ENCODE measurements around the gene MAST4. TPM values are rescaled to one million over a fixed set of nuclear protein-coding genes. Genes with fewer than 3 reads are reported as not detected.

The MAST4 gene
- total RNA-seq, 1 donor from 2014 or later: 38.3 TPM

DNA sequence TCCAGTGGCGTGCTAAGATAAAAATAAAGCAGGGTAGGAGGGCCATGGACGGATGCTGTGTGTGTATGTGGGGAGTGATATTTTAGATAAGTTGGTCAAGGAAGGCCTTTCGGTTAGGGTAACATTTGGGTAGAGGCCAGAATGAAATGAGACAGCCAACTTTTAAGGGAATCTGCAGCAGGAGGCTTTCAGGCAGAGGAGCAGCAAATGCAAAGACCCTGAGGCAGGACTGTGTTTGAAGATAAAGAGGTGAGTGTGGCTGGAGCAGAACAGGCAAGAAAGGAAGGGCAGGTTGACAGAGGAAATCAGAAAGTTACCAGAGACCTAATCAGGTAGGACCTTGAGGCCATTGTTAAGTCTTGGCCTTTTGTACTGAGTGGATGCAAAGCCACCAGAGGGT, 106.2 kb downstream of the MAST4 start:
- no peak for DNase-seq

DNA sequence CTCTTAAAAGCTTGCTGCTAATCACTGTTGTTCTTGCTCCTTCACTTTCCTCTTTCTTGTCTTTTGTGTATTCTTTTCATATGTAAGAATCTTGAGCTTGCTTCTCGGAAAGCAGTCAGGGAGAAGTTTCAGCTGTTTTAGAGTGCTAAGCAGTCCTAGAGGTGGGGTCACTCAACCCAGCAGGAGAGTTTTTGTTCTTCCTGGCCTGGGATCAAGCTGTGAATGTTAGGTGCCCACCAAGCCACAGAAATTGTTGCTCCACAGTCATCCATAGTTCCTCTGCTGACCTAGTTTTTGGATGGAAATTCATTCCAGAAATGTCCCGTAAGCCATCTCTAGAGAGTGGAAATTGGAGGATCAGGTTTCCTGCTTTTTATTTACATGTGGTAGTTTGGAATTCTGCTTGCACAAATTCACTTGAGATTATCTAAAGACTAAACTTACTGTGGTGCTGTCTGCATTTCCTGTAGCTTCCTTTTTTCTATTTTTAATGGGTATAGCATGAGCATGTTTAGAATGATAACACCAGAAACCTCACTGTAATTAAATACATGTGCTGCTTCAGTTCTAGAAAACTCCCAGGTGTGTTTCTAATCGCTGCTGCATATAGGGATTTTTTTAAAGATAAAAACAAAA, 108.7 kb downstream of the MAST4 start:
- no peak for DNase-seq

DNA sequence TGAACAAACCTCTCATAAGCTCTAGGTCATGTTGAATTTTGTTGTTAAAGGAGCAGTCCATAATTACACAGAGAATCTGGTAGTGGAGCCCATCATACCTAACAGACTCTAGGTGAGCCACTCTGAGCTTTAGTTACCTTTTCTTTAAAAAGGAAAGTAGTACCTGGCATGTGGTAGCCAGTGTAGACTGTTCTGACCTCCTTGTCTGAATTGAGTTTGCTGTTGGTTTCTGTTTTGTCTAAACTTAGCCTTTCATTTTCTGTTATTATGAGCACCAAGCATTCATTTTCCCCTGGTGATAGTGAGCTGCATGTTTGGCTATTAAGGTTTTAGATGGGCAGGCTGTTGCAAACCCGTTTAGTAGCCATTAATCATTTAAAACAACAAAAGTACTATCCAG, 112.2 kb downstream of the MAST4 start:
- no peak for DNase-seq

DNA sequence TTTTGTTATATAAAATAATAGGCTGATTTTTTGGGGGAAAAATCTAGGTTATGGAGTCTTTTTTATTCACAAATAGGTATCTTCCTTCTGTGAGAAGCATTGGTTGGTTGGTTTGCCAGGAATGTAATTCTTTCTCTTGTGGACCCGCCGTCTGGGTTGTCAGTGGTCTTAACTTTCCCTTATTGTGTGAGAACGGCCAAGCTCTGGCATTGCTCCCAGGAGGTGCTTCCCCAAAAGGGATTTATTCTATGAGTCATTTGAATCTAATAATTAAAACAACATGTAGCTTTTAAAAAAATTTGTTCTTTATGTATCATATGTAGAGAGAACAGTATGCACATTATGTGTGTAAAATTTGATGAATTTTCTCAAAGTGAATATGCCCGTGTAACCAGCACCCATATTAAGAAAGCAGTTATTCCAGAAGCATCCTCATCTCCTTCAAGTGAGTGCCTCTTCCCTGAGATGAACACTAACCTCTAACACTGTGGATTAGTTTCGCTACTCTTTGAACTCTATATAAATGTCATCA, 114.4 kb downstream of the MAST4 start:
- DNase-seq: no peak

DNA sequence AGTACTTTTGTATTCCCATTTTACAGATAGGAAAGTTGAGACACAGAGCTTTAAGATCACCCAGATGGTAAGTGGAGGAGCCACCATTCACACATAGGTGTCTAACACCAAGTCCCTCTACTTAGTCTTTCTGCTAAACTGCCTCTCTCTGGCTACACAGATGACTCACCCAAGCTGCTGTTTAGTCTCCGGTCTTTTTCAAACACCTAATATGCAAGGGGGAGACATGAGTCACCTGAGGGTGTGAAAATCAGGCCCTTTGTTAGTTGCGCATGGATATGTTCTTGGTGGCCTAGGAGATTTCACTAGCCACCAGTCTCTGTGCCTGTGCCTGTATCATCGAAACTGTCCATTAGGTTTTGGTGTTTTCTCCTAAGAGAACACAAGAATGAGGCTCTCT, 117.8 kb downstream of the MAST4 start:
- peak; percentile 1 for DNase-seq

DNA sequence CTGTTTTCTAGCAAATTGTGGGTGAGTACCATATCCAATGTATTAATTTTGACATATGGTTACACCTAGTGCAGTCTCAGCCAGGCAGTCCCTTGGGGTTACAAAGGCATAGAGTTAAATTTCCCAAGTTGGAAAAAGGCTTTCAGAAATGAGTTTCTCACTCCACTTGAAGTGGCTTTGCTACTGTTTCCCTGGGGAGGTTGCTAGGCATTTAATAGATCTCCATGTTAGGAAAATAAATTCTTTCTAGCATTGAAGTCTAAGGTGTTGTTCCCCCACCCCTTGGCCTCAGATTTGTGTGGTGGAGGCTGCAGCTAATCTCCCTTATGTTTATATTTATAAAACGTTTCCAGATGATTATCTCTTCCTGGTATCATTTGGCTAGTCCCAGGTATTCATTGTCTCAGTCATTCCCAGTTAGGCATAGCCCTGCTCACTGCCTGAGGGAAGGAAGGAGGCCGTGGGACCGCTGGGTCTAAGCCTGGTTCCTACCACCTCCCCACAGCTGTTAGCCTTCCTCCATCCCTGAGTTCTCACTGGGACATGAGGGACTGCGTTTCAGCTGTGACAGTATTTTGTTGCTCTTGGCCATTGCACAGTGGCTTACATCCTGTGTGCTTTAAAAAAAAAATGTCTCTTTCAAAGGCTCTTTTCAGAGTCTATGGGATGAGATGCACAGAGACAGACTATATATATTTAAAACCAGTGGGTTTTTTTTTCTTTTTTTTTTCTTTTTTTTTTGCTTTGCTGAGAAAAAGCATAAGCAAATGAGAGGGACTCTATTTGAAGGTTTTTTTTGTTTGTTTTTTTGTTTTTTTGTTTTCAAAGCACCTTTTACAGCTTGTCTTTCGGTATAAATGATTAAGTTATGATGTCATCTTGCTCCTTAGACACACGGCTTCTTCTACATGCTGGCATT, 121.5 kb downstream of the MAST4 start:
- no peak for DNase-seq

DNA sequence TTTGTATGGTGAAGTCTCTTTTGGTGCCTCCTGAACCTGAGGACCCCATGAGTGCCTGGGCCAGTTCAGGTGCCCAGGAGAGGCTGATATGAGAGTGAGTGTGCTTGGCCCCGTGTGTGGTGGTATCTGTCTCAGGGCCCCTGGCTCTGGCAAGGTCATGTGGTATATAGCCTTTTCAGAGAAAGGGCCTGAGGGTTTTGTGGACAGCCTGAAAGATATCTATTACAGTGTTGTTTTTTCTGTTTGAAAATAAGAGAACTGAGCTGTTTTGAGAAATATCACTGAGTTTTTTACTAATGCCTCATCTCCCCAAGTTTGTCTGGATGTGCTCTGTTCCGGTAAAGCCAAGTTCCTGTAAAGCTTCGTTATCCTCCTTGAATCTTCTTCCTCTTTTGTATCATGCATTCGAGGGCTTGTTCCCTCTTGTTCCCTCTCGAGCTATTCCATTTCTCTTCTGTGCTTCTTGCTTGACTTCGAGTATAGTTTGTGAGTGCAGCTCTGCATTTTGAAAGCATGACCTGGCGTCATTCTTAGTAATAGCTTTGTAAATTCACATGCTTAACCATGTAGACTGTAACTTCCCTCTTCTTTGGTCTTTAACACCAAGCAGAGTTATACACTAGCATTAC, 122.3 kb downstream of the MAST4 start:
- DNase-seq: no peak

DNA sequence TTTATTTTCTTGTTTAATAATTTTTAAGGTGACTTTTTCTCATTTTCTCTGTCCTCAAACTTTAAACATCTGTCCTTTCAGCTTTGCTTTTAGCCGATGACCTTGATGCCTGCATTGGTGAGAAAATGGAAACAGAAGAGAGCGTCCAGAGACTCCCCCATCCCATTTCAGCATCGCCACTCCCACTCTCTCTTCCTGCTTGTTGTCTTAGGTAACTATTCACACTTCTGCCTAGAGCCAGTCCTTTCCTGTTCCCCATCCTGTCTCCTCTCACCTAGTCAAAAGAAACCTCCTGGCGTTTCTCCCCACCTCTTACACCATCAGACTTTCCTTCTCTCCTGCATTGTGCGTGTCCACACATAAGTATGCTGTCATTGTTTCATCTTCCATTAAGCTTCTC, 124.6 kb downstream of the MAST4 start:
- no peak for DNase-seq

DNA sequence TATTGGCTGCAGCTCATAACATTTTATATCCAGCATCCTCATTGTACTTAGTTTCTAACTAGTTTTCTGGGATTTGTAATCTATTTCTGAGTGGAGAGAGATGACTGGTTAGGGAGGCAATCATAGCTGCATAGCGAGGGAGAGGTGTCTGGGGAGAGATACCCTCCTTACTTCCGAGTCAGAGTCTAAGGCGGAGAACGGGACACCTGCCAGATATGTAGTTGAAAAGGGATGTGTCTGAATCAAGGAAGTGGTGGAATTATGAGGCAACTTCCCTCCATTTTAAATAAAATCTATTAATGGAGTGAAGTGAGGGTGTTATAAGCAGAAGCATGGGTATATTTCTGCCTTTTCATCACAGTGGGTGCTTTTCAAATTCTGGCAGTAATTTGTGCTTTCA, 126.5 kb downstream of the MAST4 start:
- DNase-seq: no peak

DNA sequence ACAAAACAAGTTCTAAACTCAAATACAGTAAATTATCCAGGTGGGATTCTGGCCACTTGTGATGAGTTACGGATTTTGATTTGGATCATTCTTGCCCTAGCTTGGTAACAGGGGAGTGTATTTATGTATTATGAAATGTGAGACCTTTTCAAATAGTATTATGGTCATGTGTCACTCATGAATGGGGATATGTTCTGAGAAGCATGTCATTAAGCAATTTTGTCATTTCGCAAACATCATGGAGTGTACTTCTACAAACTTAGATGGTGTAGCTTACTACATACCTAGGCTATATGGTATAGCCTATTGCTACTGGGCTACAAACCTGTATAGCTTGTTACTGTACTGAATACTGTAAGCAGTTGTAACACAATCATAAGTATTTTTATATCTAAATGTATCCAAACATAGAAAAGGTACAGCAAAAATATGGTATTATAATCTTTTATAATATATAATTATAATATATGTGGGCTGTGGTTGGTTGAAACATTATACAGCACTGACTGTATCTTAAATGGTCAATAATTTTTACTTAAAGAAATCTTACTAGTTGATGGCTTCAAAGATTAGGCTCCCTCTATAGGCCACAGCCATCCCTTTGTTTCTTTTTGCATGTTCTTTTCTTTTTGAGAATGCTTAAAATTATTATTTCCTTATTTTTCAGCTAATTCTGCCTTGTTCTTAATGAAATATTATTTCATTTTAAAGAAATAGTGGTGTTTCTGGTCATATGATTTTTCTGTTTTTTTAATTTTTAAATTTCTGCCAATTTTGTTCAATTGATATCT, 128.4 kb downstream of the MAST4 start:
- no peak for DNase-seq

DNA sequence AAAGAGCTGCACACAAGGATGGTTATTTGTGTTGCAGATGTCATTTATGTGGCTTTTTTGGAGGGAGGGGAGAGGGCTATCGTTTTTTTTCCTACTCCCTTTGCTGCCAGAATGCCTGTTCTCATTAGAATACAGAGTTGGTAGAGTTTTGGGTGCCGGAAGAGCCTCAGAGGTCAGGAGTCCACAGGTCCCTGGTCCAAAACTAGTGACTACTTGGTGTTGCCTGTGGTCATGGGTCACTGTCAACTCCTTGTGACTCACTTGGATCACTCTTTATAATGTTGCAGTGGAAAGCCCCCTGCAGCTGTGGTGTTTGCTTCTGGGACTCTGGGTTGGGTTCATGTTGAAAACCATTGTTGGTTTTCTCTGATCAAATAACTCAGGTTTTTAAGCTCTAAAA, 131.4 kb downstream of the MAST4 start:
- DNase-seq: no peak

DNA sequence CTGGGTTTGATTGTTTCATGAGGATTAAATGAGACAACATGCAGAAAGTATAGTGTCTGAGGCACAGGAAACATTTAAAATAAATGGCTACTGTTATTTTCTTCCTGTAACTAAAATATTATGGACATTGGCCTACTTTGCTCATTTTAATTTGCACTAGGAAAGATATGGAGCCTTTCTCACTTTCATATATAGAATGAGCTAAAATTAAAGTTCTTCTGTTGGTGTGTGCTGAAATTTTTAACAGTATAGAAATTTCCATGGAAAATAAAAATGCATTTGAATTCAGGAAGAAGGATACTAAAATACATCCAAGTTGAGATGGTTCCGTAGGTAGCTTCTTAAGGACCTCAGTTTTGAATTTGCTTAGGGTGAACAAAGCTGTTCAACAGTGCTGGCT, 131.9 kb downstream of the MAST4 start:
- no peak for DNase-seq

DNA sequence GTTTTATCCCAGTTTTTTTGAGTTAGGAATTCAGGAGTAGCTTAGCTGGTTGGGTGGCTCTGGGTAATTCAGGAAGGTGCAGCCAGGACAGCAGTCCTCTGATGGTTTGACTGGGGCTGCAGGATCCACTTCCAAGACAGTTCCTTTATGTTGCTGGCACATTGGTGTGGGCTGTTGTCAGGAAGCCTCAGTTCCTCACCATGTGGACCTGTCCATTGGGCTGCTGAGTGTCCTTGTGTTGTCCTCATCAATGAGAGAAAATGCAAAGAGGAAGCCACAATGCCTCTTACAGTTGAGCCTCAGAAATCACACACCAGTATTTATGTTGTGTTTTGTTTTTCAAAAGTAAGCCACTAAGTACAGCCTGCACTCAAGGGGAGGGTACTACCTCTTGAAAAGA, 140.9 kb downstream of the MAST4 start:
- DNase-seq: no peak

DNA sequence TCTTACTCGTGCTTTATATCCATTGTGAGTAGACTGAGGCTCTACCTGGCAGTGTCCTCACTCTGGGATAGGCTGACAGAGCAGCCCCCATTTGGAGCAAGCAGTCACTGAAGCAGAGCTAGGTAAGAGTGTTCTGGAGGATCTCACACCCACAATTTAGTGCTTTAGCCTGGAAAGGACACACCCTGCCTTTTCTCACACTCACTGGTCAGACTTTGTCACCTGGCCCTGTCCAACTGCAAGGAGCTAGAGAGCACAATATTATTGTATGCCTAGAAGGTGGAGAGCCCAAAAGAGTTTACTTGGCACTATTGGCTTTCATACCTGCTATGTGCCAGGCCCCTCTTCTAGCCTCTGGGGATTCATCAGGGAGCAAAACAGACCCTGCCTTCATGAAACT, 141.9 kb downstream of the MAST4 start:
- no peak for DNase-seq

DNA sequence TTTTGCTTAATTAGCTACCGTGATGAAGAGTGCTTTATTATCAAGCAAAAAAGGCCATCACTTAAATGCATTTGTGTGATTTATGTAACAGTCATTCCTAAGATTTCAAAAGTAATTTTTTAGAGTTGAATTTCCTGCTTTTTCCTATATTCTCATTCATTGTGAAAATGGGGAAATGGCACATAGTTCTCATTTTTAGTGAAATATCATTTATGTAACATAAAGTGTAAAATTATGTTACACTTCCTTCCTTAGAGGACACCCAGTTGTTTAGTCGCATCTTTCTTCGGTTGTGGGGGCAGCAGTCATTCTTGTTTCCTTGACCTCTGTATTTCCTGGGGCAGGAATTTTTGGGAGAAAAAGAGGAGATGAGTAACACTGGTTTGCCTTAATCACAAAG, 142.8 kb downstream of the MAST4 start:
- no peak for DNase-seq

DNA sequence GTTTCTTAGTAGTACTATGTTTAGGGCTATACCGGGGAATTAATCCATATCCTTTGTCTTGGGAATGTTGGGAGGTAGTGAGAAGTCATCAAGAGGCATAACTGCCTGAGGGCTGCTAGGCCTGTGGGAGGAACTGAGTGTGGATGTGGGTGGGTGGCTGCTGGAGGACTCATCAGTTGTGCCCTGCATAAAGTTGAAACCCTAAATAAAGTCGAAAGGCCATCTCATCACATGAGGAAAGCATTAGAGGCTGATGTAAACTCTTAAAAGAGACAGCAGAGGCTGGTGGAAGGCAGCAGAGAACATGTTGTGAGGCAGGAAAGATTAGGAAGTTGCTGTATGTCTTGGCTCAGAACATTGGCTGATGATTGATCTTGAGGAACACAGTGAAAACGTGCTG, 143.8 kb downstream of the MAST4 start:
- no peak for DNase-seq

DNA sequence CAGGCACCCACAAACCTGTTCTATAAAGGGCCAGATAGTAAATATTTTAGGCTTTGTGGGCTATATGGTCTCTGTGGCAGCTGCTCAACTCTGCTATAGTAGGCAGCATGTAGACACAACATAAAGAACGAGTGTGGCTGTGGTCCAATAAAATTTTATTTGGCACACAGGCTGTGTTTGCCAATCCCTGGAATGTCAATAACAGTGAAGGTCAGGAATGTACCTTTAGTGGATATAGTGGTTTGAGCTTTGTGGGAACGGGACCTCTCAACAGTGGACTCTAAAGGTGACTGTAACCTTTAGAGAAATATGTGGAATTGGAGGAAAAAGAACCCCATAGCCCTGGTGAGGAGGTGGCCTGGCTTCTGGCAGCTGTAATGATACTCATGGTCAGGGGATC, 145.2 kb downstream of the MAST4 start:
- DNase-seq: no peak

DNA sequence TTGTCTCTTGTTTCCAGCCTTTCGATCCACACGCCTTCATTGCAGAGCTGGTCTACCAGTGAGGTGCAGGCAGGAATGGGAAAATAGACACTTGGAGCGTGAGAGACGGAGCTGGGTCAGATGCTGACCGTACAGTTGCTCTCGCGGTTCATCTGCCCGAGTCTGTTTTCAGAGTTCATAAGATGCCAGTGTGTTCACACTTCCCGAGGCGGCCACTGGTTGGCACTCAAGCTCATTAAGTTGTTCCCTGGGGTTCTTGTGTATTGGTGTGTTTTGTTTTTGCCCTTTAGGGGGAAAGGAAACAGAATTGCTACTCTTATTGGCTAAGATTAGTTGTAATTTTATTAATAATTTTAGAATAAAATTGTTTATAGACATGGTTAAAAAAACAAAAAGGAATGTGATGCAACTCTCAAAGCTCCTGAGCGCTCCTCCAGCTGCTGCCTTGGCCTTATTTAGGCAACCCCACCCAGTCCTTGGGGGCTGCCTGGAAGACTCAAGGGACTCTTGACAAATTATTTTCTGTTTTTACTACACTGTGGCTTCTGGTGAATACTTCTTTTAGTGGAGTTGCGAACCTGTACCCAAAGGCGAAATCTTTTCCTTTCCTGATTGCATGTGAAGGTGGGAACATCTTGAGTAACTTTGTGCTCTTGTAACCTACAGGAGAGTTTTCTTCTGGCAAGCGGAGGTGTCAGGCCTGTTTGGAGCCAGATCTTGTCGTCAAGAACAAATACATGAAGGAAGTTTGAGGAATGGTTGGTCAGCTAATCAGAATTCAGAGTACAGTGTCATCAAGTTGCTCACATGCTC, 146.1 kb downstream of the MAST4 start:
- DNase-seq: peak; percentile 13

DNA sequence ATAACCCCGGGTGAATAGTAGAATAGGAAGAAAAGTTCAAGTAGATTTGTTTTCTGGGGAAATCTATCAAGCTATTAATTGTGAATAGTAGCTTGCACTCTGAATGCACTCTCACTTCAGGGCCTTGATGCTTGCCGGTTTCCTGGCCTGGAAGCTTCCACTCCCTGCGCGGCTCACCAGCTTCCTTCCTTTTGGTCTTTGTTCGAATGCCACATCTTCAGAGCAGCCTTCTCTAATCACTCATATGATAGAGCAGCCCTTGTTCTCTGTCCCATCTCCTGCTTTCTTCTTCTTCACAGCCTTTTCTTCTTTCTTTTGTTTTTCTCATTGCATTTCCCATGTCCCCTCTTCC, 146.7 kb downstream of the MAST4 start:
- no peak for DNase-seq

DNA sequence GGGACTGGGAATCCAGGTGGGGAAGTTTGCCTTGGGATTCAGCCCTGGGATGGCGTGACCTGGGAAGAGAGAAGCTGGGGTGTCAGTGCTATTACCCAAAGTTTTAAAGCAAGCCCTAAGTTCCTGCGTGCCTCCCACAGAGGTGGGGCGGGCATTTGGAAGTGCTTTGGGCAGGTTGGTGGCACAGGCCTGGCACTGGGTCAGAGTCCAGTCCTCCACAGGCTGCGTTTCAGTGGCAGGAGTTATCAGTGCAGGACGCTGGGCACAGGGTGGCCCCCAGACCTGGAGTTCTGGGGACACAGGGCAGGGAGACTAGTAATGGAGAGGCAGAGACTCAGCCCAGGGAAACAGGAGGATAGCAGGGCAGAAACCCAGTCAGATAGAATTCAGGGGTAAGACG, 147.2 kb downstream of the MAST4 start:
- DNase-seq: no peak

DNA sequence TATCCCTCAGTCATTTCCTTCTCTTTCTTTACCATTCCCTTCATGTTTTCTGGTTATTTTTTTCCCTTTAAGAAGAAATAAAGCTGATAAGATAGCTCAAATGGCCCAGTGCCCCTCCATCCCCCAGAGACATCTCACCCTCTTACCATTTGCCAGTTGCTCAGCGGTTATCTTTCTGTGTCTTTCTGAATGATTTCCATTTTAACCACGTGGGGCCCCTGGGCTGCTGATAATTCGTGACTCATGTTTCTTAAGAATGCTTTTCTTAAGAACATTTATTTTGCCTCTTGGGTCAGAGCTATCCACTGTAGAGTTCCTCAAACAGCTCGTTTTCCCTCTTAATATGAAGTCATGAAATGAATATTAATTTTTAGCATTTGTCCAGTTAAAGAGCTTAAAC, 147.8 kb downstream of the MAST4 start:
- no peak for DNase-seq

DNA sequence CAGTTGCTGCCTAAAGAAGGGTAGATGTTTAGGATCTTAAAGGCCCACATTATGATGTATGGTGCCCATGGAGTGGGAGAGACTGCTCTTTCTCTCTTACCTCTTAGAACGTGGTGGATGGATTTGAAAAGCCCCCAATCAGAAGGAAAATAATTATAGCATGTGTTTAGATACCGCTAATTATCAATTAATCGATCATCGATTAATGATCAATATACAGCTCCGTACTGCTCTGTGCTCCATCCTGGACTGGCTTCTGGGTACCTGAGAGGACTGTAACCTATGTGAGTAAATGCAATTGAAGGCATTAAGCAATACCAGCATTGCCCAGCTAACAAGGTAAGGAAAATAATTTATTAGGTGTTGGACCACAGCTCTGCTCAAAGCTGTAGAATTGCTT, 149.1 kb downstream of the MAST4 start:
- no peak for DNase-seq
